GM10266 (cell line): ENCODE data around the gene IL11RA.

Experiments used
- DNase-seq: peaks from one replicate; pipeline ENCODE4 v3.0.0; 2012; ENCODE audit errors: extremely low spot score
- TF ChIP-seq, protein P1 (sequence below): IDR thresholded peaks from 2 replicates; pipeline ENCODE4 v1.5.1; 2012; ENCODE audit warnings: mild to moderate bottlenecking, low read depth; ENCODE audit not compliant: control insufficient read depth, insufficient read depth; ENCODE audit errors: missing control alignments

IL11RA gene

DNA sequence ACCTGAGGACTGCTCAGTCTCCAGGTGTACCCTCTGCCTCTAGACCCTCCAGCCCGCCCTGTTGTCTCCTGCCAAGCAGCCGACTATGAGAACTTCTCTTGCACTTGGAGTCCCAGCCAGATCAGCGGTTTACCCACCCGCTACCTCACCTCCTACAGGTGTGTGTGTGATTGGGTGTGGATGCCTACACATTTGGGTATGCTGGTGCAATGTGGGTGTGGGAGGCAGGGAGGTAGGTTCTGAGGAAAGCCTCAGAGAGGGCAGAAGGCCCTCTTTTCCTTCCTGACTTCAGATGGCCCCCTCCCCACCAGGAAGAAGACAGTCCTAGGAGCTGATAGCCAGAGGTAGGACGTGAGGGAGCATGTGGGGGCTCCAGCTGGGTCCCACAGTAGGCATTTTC is 5.0 kb downstream of the IL11RA start:
- no peak for DNase-seq
- TF ChIP-seq, protein P1, sequence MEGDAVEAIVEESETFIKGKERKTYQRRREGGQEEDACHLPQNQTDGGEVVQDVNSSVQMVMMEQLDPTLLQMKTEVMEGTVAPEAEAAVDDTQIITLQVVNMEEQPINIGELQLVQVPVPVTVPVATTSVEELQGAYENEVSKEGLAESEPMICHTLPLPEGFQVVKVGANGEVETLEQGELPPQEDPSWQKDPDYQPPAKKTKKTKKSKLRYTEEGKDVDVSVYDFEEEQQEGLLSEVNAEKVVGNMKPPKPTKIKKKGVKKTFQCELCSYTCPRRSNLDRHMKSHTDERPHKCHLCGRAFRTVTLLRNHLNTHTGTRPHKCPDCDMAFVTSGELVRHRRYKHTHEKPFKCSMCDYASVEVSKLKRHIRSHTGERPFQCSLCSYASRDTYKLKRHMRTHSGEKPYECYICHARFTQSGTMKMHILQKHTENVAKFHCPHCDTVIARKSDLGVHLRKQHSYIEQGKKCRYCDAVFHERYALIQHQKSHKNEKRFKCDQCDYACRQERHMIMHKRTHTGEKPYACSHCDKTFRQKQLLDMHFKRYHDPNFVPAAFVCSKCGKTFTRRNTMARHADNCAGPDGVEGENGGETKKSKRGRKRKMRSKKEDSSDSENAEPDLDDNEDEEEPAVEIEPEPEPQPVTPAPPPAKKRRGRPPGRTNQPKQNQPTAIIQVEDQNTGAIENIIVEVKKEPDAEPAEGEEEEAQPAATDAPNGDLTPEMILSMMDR, result no peak

DNA sequence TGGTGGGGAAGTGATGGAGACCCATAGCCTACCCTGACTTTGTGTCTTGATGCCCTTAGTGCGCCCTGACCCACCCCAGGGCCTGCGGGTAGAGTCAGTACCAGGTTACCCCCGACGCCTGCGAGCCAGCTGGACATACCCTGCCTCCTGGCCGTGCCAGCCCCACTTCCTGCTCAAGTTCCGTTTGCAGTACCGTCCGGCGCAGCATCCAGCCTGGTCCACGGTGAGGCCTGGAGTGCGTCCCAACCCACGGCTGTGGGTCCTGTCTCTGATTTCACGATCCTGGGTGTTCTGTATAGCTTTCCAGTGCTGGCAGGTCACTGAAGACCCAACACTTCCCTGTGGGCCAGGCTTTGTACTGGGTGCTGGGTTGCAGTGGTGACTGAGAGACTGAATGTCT is 6.5 kb downstream of the IL11RA start:
- TF ChIP-seq, protein P1, result no peak
- DNase-seq, result no peak

DNA sequence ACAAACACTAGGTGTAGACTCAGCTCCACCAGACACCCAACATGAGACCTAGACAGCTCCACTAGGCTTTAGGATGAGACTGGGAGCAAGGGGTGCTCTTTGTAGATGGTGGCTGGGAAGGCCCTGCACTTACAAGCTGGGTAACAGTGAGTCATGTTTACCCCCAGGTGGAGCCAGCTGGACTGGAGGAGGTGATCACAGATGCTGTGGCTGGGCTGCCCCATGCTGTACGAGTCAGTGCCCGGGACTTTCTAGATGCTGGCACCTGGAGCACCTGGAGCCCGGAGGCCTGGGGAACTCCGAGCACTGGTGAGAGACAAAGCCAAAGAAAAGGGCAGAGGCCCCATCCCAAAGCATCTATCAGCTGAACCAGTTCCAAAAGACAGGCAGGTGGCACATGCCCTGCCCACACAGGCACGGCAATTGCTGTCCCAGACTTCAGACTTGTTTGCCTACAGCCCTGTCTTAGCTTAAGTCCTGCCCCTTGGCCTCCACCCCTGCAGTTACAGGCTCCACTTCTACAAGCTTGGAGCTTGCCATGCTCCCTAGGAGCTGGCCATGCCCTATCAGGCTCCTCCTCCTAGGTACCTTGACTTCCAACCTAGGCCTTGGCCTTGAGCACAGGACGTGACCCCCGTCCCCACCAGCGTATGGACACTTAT is 7.7 kb downstream of the IL11RA start:
- TF ChIP-seq, protein P1, result no peak
- no peak for DNase-seq

DNA sequence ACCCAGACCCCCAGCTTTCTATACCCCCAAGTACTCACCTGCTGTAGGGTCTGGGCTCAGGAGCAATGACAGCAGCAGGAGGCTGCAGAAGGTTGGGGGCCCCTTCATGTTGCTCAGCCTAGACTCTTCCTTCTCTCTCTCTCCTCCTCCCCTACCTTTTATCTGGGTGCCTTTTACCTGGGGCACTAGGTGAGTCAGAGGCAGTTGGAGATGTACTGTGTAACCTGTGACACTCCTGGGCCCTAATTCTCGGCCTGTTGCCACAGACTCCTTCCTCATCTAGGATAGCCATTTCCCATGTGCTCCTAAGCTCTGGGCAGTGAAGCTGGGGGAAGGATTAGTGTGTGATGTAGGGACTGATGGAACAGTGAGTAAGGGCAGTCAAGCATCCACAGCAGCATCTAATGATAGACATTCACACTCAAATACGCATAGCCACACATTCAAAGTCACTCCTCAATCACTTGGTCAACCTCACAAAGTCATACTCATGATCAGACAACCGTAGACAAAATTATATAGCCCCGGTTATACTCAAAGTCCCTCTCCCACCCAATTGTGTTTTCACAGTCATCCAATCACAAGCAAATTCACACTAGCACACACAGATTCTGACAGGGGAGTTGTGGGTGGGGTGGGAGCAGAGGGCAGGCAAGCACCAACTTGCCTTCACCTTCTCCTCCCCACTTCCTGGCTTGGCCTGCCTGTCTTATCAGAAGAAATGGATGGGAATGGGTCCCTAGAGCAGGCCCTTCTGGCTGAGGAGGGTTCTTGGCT is 10.7 kb downstream of the IL11RA start, which contains the start of gene CCL27:
Gene CCL27, minus strand, starts transcription at position 132 of the 777 bp plus-strand sequence. Its CDS starts 24 bp downstream, at position 108.
- DNase-seq, result no peak
- TF ChIP-seq, protein P1, result no peak

DNA sequence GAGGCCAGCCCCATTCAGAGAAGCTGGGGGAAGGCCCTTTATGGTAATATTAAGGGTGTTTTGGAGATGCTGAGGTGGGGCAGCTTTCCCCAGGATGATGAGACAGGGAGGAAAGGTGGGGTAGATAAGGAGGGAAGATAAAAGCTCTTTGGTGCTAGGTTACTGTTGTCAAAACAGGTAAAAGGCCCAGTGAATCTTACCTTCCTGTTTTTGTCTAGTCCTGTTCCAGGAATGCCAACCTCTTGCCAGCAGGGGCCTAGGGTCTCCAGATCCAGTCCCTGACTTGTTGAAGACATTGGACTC is 11.3 kb downstream of the IL11RA start:
- TF ChIP-seq, protein P1, result no peak
- DNase-seq, result no peak

DNA sequence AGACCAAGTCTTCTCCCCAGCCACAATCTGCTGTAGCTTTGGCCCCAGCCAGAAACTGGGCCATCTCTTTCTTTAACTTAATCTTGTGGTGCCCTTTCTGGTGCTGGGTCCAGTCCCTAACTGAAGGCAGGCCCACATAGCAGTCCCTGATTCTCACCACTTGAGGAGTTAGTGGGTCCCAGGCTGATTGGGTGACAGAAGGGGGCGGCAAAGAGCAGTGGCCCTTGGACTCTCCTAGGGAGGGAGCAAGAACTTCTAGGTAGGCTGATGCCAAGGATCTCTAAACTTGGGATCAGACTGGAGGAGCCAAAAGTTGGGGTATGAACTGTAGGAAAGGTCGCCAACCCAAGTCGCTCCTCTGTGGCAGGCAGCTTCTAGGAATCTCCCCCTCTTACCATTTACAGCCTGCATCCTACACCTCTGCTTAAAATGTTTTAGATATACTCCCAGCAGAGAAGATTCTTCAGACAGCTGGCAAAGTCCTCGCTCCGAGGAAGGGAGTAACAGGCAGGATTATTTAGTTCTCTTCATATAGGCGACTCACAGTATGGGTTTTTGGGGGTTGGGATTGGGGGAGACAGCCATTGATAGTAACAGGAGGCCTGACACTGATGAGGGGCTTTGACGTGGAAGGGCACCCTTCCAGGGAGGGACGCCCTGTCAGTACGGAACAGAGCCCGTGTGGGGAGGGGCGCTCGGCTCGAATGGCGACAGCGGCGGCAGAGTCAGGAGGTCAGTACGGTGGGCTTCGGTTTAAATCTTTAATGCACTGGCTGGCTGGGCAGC is 12.5 kb downstream of the IL11RA start:
- TF ChIP-seq, protein P1, result peak; percentile 85
- peak; percentile 79 for DNase-seq
